Ovary (tissue), 9 donors: Measurements from ENCODE around the gene NEBL. TPM values are rescaled to one million over a fixed set of nuclear protein-coding genes. Genes with fewer than 3 reads are reported as not detected.

ENCODE experiments used
- DNase-seq, 5 donors: peaks; one replicate each; pipeline ENCODE4 v3.0.0-alpha.2; 2019 to 2020
- H3K27ac ChIP-seq, 2 donors: fragments of 200-600 bp; one replicate each; pipeline versions ENCODE4 v1.5.1 to v1.8.0; 2019 to 2022
- H3K27me3 ChIP-seq: fragments of 200-600 bp; one replicate; pipeline ENCODE4 v1.8.0; 2022
- H3K36me3 ChIP-seq: fragments of 200-600 bp; sonication (generic); one replicate; pipeline ENCODE4 v1.5.1; 2019
- H3K4me1 ChIP-seq: one replicate; pipeline ENCODE4 v1.8.1; 2013; ENCODE audit warnings: mild to moderate bottlenecking, moderate library complexity; ENCODE audit not compliant: insufficient read depth
- H3K4me3 ChIP-seq: fragments of 200-600 bp; sonication (generic); one replicate; pipeline ENCODE4 v1.5.1; 2017
- H3K9me3 ChIP-seq, 2 donors: fragments of 200-600 bp in 1 of 2; sonication (generic) in 1 of 2; one replicate each; pipeline versions ENCODE4 v1.5.1 to v1.8.1; 2013 to 2019; ENCODE audit warnings: mild to moderate bottlenecking in 1 of 2, moderate library complexity in 1 of 2
- EP300 ChIP-seq: sonication (generic); formaldehyde crosslinking; IDR thresholded peaks from one replicate; pipeline ENCODE4 v1.6.1; 2017; ENCODE audit warnings: antibody characterized with exemption
- POLR2A ChIP-seq: fragments of 450-650 bp; IDR thresholded peaks from one replicate; pipeline ENCODE4 v1.6.1; 2017; ENCODE audit warnings: antibody characterized with exemption, mild to moderate bottlenecking, moderate library complexity
- WGBS, 3 donors: extraction: QIAGEN DNeasy Blood & Tissue Kit in 1 of 3; methylation state at CpG; one replicate each; pipeline versions ENCODE4 v1.1.5 to v1.1.7; 2013 to 2017; 5-methylcytosine and 5-hydroxymethylcytosine counted together
- intact Hi-C, 4 donors: fragments of 100-400 bp; cut with DNase I; formaldehyde crosslinking; loops; one replicate each; pipeline versions ENCODE4 v1.11.0 to v1.15.1; 2022 to 2023
- polyA plus RNA-seq, 2 donors: library from polyadenylated mRNA; stranded (reverse); fragments of 200-250 nt in 1 of 2; fragments of 350-450 nt in 1 of 2; fragmentation: Illumina TruSeq in 1 of 2; extraction: RNeasy Lipid Tissue Mini Kit (QIAGEN cat#74804) in 1 of 2; gene quantifications; one replicate each; pipeline ENCODE4 v1.2.3, GENCODE V29; 2013 to 2014
- total RNA-seq, 7 donors: library from RNA; depleted of rRNA in 2 of 7; stranded (reverse); fragments of >200 nt in 2 of 7; fragmentation: NEBNext Ultra II Directional in 3 of 7; extraction: Animal tissue kit (Norgen Biotek cat#: 25700) in 3 of 7; gene quantifications; one replicate each; pipeline versions ENCODE4 v1.1.0 to v1.2.4, GENCODE V29; 2016 to 2023
- TF ChIP-seq, protein P1 (sequence below), 3 donors: fragments of 450-650 bp in 2 of 3; fragments of 200-600 bp in 1 of 3; IDR thresholded peaks; one replicate each; pipeline versions ENCODE4 v1.5.1 to v1.8.0; 2016 to 2022; ENCODE audit warnings: antibody characterized with exemption in 3 of 3, mild to moderate bottlenecking in 1 of 3
- donor health status: DM: no; HTN: no; CAD: no; lungs with moderate emphysema.
- donor health status: DM: no; HTN: no; CAD: no.
- donor health status: Bipolar disorder and iron deficiency.
- donor health status: DM: yes; HTN: yes; CAD: no.
- donor health status: DM: no; HTN: no; CAD: no.
- donor health status: DM: yes; HTN: yes; CAD: no.

NEBL gene
- total and polyA plus RNA-seq, 9 donors = 0.83 to 17.9 (median 3.1) TPM

- TF ChIP-seq EP300 (no peak), POLR2A (no peak)
Measured at GRCh38 chr10:20744821-20745220, 152.3 kb downstream of the NEBL start.

GRCh38 chr10:20743942-20744341 is 153.2 kb downstream of the NEBL start:
- no peak for DNase-seq
- WGBS, 3 donors = 81 to 92% (median 89%) methylated on average over 5 of the region's 5 CpGs
- TF ChIP-seq, protein P1, sequence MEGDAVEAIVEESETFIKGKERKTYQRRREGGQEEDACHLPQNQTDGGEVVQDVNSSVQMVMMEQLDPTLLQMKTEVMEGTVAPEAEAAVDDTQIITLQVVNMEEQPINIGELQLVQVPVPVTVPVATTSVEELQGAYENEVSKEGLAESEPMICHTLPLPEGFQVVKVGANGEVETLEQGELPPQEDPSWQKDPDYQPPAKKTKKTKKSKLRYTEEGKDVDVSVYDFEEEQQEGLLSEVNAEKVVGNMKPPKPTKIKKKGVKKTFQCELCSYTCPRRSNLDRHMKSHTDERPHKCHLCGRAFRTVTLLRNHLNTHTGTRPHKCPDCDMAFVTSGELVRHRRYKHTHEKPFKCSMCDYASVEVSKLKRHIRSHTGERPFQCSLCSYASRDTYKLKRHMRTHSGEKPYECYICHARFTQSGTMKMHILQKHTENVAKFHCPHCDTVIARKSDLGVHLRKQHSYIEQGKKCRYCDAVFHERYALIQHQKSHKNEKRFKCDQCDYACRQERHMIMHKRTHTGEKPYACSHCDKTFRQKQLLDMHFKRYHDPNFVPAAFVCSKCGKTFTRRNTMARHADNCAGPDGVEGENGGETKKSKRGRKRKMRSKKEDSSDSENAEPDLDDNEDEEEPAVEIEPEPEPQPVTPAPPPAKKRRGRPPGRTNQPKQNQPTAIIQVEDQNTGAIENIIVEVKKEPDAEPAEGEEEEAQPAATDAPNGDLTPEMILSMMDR (IDR thresholded peaks at IDR 0.05) = no peak
- TF ChIP-seq POLR2A (no peak), EP300 (no peak)
- intact Hi-C loops = no loop called here
- Histone ChIP-seq H3K4me3 (no peak overlapping the region), H3K27me3 (no peaks in the 10 kb centered on the region), H3K4me1 (no peaks in the 10 kb centered on the region), H3K9me3 (no peaks in the 10 kb centered on the region), H3K27ac (no peak overlapping the region), H3K36me3 (no peaks in the 10 kb centered on the region)

More at GRCh38 chr10:20744821-20745220, 152.3 kb downstream of the NEBL start:
- DNase-seq = no peak
- Histone ChIP-seq H3K4me3 (no peak overlapping the region), H3K4me1 (no peaks in the 10 kb centered on the region), H3K27ac (no peak overlapping the region), H3K27me3 (no peaks in the 10 kb centered on the region), H3K9me3 (no peaks in the 10 kb centered on the region), H3K36me3 (no peaks in the 10 kb centered on the region)
- whole genome bisulfite sequencing, 3 donors = 84 to 93% (median 87%) methylated on average over 5 of the region's 5 CpGs
- intact Hi-C loops = no loop called here

DNA sequence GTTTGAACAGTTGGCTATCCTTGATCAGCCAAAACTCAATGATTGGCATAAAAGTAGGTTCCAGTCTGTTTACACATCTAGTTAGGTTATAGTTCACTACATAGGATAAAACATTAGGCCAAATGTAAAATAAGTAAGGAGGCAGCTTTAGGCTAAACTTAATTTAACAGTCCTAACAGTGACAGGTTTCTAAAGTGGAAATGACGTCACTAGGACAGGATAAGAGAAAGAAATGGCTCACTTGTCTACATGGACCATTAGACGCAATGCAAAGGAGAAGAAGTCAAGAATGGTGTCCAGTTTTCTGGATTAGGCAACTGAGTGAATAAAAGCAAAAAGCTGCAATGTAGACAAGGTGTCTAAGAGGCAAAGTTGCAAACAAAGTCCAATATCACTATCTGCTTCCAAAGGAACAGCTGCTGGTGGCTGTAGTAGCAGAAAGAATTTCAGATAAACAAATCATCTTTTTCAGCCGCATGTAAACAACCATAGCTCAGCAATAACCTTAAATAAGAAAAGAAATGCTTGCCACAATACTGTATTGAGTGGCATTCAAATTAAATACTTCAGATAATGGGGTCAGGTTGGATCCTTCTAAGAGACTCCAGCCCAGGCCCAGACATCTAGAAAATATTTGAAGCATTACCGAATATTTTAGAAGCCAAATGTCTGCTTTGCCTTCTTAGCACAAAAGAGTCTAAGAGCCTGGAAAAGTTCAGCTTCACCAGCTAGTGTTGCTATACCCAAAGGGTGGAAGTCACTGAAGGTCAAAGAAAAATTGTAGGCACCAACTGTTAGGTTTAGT is 154.2 kb downstream of the NEBL start:
- Histone ChIP-seq H3K4me1 (no peaks in the 10 kb centered on the region), H3K9me3 (no peaks in the 10 kb centered on the region), H3K4me3 (no peak overlapping the region), H3K27ac (no peak overlapping the region), H3K36me3 (no peaks in the 10 kb centered on the region), H3K27me3 (no peaks in the 10 kb centered on the region)
- 40 to 64% (median 52%) methylated on average over 4 of the region's 4 CpGs for WGBS, 3 donors
- DNase-seq = no peak
- intact Hi-C loops = no loop called here
- TF ChIP-seq POLR2A = no peak
- TF ChIP-seq, protein P1 (IDR thresholded peaks at IDR 0.05) = no peak
- no peak for TF ChIP-seq EP300

DNA sequence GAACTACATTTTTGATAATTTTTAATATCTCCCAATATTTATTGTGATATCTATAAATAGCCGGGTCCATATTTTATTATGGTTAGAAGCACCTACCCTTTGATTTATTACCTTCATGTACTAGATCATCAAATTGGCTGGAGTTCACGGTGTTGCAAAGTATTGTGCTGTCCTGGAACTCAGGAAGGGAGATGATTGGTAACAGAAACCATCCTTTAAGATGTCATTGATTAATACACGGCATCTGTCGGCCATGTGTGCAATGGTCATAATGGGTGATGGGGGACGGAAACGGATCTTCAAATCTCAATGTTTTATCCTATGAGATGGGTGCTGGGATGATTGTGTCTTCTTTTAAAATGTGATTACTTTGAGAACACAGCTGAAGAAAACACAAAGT is 157.0 kb downstream of the NEBL start:
- Histone ChIP-seq H3K27me3 (no peaks in the 10 kb centered on the region), H3K9me3 (no peaks in the 10 kb centered on the region), H3K4me3 (no peak overlapping the region), H3K27ac (no peak overlapping the region), H3K36me3 (no peaks in the 10 kb centered on the region), H3K4me1 (no peaks in the 10 kb centered on the region)
- 70 to 90% (median 82%) methylated on average over 6 of the region's 6 CpGs for WGBS, 3 donors
- intact Hi-C loops = no loop called here
- no peak for DNase-seq
- no peak for TF ChIP-seq POLR2A
- TF ChIP-seq EP300 = no peak
- TF ChIP-seq, protein P1 (IDR thresholded peaks at IDR 0.05) = no peak

GRCh38 chr10:20737107-20737506 is 160.0 kb downstream of the NEBL start:
- Histone ChIP-seq H3K4me3 (no peak overlapping the region), H3K9me3 (no peaks in the 10 kb centered on the region), H3K4me1 (no peaks in the 10 kb centered on the region), H3K27me3 (no peaks in the 10 kb centered on the region), H3K27ac (no peak overlapping the region), H3K36me3 (no peaks in the 10 kb centered on the region)
- intact Hi-C loops = no loop called here
- TF ChIP-seq POLR2A = no peak
- TF ChIP-seq, protein P1 (IDR thresholded peaks at IDR 0.05) = no peak
- no peak for TF ChIP-seq EP300
- 84 to 93% (median 91%) methylated on average over 6 of the region's 6 CpGs for WGBS, 3 donors
- no peak for DNase-seq
